LNCAP (cell line): ENCODE measurements around the gene BNC2.

Source experiments
- CTCF ChIP-seq: fragments of 450-650 bp; IDR thresholded peaks from 2 replicates; pipeline ENCODE4 v1.5.1; 2017; ENCODE audit warnings: mild to moderate bottlenecking

The BNC2 gene

GRCh38 chr9:16601991-16602390, 268.5 kb downstream of the BNC2 start:
- no peak for TF ChIP-seq CTCF

DNA sequence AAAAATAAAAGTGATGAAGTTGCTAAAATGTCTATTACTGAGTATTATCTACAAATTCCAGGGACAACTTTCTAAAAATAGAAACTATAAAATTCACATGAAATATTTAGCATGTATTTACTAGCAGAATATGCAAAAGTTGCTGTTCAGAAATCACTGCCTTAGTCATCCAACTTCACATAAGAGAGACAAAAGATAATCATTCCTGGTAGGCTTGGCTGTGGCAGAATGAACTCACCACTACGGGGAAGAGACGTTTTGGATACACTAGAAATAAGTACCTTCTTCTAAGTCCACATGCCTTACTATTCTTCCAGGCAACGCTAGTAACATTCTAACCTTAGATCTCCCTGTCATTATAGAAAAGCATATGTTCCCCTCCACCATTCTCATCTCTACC, 272.2 kb downstream of the BNC2 start:
- TF ChIP-seq CTCF = no peak

DNA sequence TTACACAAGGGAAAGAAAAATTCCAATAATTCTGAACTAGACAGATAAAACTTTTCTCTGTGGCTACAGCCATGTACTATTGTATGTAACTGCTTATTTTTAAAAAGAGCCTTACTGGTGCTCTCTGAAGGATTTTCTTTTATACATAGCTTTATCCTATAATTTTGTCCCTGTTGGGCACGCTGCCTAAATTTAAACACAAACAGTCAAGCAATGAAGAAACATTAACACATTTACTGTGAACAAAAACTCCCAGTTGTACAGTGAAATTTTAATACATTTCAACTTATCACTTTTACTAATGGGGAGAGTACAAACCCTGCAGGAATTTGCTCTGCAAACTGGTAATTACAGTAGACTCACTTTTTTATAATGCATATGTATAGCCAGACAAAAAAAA, 273.3 kb downstream of the BNC2 start:
- no peak for TF ChIP-seq CTCF

GRCh38 chr9:16595227-16595626, 275.2 kb downstream of the BNC2 start:
- no peak for TF ChIP-seq CTCF

GRCh38 chr9:16594787-16595186, 275.7 kb downstream of the BNC2 start:
- no peak for TF ChIP-seq CTCF

DNA sequence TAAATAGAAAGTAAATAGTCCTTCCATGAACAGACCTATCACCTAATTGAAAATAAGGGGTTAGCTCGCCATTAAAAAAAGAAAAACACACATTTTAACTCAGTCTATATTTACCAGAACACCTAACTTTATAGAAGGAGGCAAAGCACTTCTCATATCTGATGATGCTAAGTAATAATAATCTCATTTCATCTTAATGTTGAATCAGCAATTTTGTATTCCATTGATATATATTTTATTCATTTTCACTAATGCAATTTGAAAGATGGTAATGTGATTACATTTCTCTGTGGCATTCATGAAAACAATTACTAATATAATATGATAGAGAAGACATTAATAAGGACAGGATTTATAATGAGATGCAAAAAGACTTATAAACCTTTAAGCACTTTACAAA, 276.7 kb downstream of the BNC2 start:
- no peak for TF ChIP-seq CTCF

- TF ChIP-seq CTCF = no peak
Measured at GRCh38 chr9:16591092-16591491, 279.4 kb downstream of the BNC2 start.

- TF ChIP-seq CTCF = no peak
Measured at GRCh38 chr9:16585591-16585990, 284.9 kb downstream of the BNC2 start.
